ENCODE data around the gene CHRDL1.

The CHRDL1 gene

DNA sequence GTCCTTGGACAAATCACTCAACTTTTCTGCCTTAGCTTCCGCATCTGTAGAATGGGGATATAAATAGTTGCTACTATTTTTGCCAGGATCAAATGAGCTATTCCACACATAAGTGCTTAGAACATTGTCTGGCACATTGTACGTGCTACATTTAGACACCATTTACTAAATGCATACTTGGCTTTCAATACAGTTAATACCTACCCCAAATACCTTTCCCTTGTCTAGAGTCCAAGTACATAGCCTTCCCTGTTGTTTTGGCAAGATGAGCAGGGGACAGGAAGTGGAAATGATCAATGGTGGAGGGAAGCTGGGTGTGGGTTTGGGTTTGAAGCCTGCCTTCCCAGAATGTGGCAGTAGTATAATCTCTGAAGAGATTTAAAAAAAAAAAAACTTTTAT lies 82.0 kb downstream of the CHRDL1 start:
- TF ChIP-seq ZFX (IDR thresholded peaks at IDR 0.05; ENCODE audit: borderline replicate concordance): no peak
- H3K27ac ChIP-seq: no peak overlapping the region

- TF ChIP-seq ZFX (IDR thresholded peaks at IDR 0.05; ENCODE audit: borderline replicate concordance): no peak
- TF ChIP-seq, protein P1, sequence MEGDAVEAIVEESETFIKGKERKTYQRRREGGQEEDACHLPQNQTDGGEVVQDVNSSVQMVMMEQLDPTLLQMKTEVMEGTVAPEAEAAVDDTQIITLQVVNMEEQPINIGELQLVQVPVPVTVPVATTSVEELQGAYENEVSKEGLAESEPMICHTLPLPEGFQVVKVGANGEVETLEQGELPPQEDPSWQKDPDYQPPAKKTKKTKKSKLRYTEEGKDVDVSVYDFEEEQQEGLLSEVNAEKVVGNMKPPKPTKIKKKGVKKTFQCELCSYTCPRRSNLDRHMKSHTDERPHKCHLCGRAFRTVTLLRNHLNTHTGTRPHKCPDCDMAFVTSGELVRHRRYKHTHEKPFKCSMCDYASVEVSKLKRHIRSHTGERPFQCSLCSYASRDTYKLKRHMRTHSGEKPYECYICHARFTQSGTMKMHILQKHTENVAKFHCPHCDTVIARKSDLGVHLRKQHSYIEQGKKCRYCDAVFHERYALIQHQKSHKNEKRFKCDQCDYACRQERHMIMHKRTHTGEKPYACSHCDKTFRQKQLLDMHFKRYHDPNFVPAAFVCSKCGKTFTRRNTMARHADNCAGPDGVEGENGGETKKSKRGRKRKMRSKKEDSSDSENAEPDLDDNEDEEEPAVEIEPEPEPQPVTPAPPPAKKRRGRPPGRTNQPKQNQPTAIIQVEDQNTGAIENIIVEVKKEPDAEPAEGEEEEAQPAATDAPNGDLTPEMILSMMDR (IDR thresholded peaks at IDR 0.05): no peak
- H3K27ac ChIP-seq: no peak overlapping the region
These were observed 89.2 kb downstream of the CHRDL1 start for GRCh38 chrX:110706446-110706845.

GRCh38 chrX:110703641-110704040 lies 92.0 kb downstream of the CHRDL1 start:
- TF ChIP-seq ZFX (IDR thresholded peaks at IDR 0.05; ENCODE audit: borderline replicate concordance): no peak
- TF ChIP-seq, protein P1 (IDR thresholded peaks at IDR 0.05): no peak

DNA sequence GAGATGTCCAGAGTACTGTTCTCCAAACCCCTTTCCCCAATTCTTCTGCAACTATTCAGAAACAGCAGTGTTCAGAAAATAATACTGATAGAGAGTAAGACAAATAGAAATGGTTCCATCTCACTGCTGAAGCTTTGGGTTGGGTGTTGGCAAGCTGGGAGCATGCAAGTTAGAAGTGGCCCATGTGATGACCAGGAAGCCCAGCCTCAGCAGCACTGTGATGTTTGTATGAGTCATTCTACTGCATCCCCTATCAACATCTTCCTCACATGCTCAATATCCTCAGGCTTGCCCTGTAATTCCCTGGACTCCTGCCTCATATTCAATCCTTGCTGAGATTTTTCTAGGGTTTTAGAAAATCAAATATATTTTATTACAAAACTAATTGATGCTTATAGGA lies 96.5 kb downstream of the CHRDL1 start:
- H3K27ac ChIP-seq: no peak overlapping the region
- TF ChIP-seq, protein P1 (IDR thresholded peaks at IDR 0.05): no peak

More at GRCh38 chrX:110703641-110704040, 92.0 kb downstream of the CHRDL1 start:
- H3K27ac ChIP-seq: no peak overlapping the region

DNA sequence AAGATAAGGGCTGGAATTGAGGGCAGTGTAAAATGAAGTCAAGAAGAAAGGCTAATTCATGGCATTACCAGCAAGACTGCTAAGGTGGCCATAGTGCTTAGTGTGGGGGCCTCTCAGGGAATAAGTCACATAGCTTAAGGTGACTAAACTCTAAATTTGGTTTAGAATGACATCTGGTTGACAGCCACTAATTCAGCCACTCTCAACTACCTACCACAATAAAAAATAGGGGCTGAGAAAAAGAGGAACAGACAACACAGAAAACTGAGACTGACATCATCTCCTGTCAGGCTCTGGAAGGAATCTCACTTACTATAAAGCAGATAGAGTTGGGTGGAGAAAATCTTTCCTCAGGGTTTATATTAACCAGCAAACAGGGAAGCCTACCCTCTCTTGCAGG lies 96.9 kb downstream of the CHRDL1 start:
- no peak for TF ChIP-seq ZFX (IDR thresholded peaks at IDR 0.05; ENCODE audit: borderline replicate concordance)
- TF ChIP-seq, protein P1 (IDR thresholded peaks at IDR 0.05): no peak
- no peak overlapping the region for H3K27ac ChIP-seq

- TF ChIP-seq, protein P1 (IDR thresholded peaks at IDR 0.05): no peak
- TF ChIP-seq ZFX (IDR thresholded peaks at IDR 0.05; ENCODE audit: borderline replicate concordance): no peak
- H3K27ac ChIP-seq: no peak overlapping the region
These were observed 102.8 kb downstream of the CHRDL1 start for GRCh38 chrX:110692866-110693265.

DNA sequence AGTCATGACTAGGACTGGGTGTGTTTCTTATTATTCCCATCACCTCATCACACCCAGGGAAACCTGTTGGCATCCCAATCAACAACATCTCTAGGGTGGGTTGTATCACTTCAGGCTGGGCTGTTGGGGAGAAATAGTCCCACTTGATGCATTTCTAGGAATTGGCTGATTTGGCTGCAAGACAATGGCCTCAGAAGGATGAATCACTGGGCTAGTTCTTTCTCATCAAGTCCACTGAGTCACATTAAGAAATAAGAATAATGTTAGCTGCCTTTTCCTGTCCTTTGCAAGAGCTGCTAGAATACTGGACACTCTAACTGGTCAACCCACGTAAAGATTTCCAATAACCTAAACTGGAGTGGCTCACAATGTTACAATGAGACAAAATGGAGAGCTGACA lies 104.2 kb downstream of the CHRDL1 start:
- no peak overlapping the region for H3K27ac ChIP-seq
- TF ChIP-seq ZFX (IDR thresholded peaks at IDR 0.05; ENCODE audit: borderline replicate concordance): no peak
- TF ChIP-seq, protein P1 (IDR thresholded peaks at IDR 0.05): no peak

DNA sequence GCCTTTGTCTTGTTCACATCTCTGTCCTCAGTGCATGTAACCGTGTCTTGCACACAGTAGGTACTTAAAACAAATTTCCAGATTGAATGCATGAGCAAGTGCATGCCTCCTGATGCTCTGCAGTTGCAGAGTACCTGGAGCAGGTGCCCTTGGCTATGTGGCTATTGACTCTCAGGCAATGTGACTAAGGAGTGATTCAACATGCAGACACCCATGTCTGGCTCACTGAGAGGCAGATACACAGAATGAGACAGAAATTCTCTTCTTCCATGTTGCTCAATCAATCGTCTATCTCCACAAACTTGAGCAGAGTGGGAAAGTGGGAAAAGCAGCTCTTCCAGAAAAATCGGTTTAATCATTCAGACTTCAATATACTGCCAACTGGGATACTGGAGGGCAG lies 111.0 kb downstream of the CHRDL1 start:
- TF ChIP-seq, protein P1 (IDR thresholded peaks at IDR 0.05): no peak
- TF ChIP-seq ZFX (IDR thresholded peaks at IDR 0.05; ENCODE audit: borderline replicate concordance): no peak
- H3K27ac ChIP-seq: no peak overlapping the region

Measured in 22Rv1 (cell line).